ENCODE results near the gene STT3B.
"Not testable (repeated sequence)": the region's sequence is repeated elsewhere in the genome, so short reads cannot be mapped to it uniquely, and the experiment has no call there.

Gene STT3B

GRCh38 chr3:31580645-31581044, 47.9 kb downstream of the STT3B start:
- Histone ChIP-seq H3K27me3 (ENCODE audit: control insufficient read depth, insufficient read depth, low read length) (no peaks in the 10 kb centered on the region), H3K9ac (ENCODE audit: low read length) (no peak overlapping the region), H3K36me3 (ENCODE audit: control insufficient read depth, insufficient read depth, low read length) (no peaks in the 10 kb centered on the region), H3K9me3 (ENCODE audit: control insufficient read depth, low read length) (no peaks in the 10 kb centered on the region), H3K4me3 (ENCODE audit: low read length) (no peak overlapping the region), H3K4me1 (ENCODE audit: control insufficient read depth, insufficient read depth, low read length) (no peaks in the 10 kb centered on the region)

DNA sequence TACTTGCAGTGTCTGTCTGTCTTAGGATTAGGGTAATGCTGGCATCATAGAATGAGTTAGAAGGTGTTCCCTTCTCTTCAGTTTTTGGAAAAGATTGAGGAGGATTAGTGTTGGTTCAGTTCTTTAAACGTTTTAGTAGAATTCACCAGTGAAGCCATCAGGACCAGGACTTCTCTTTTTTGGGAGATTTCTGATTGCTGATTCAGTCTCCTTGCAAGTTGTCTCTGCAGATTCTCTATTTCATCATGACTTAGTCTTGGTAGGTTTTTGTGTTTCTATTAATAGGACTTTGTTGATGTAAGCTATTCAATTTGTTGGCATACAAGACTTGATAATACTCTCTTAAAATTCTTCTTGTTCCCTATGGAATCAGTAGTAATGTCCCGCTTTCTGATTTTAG, 48.9 kb downstream of the STT3B start:
- no peaks in the 10 kb centered on the region for H3K4me1 ChIP-seq (ENCODE audit: control insufficient read depth, insufficient read depth, low read length)
- no peaks in the 10 kb centered on the region for H3K27me3 ChIP-seq (ENCODE audit: control insufficient read depth, insufficient read depth, low read length)
- H3K36me3 ChIP-seq (ENCODE audit: control insufficient read depth, insufficient read depth, low read length) = no peaks in the 10 kb centered on the region
- no peak overlapping the region for H3K4me3 ChIP-seq (ENCODE audit: low read length)
- H3K9ac ChIP-seq (ENCODE audit: low read length) = no peak overlapping the region
- H3K9me3 ChIP-seq (ENCODE audit: control insufficient read depth, low read length) = no peaks in the 10 kb centered on the region

DNA sequence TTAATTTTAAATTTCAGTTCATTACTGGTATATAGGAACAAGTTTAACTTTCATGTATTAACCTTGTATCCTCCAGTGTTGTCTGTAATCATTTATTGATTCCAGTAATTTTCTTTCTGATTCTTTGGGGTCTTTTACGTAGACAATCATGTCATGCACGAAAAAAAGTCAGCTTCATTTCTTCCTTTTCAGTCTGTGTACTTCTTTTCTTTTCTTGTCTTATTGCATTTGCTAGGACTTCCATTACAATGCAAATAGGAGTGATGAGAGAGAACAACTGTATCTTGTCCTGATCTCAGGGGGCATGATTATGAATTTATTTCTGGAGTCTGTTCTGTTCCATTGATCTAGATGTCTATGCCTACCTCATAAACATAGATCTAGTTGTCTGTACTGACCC, 56.5 kb downstream of the STT3B start:
- Histone ChIP-seq H3K27me3 (ENCODE audit: control insufficient read depth, insufficient read depth, low read length) (no peaks in the 10 kb centered on the region), H3K9me3 (ENCODE audit: control insufficient read depth, low read length) (no peaks in the 10 kb centered on the region), H3K4me3 (ENCODE audit: low read length) (no peak overlapping the region), H3K4me1 (ENCODE audit: control insufficient read depth, insufficient read depth, low read length) (no peaks in the 10 kb centered on the region), H3K36me3 (ENCODE audit: control insufficient read depth, insufficient read depth, low read length) (no peaks in the 10 kb centered on the region), H3K9ac (ENCODE audit: low read length) (no peak overlapping the region)

- no peak overlapping the region for H3K9ac ChIP-seq (ENCODE audit: low read length)
- H3K4me1 ChIP-seq (ENCODE audit: control insufficient read depth, insufficient read depth, low read length) = no peaks in the 10 kb centered on the region
- no peaks in the 10 kb centered on the region for H3K27me3 ChIP-seq (ENCODE audit: control insufficient read depth, insufficient read depth, low read length)
- H3K9me3 ChIP-seq (ENCODE audit: control insufficient read depth, low read length) = no peaks in the 10 kb centered on the region
- no peak overlapping the region for H3K4me3 ChIP-seq (ENCODE audit: low read length)
- no peaks in the 10 kb centered on the region for H3K36me3 ChIP-seq (ENCODE audit: control insufficient read depth, insufficient read depth, low read length)
Measured at GRCh38 chr3:31590650-31591049, 57.9 kb downstream of the STT3B start.

DNA sequence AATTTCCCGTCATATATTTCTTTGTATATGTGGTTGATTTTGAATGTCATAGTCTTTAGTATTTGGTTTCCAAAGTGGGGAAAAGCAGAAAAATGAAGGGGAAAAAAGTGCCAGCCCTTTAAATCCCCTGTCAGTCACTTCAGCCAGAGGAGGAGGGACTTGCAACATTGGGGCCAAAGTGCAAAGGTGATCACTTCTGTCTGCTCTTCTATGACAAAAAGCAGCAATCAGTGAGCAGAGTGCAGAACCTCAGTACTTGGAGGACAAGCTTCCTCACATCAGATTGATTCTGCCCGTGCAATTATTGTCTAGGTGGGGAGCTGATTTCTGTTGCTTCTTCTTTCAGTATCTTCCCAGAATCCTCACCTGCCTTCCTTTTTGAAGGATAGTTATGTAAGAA, 60.0 kb downstream of the STT3B start:
- H3K4me1 ChIP-seq (ENCODE audit: control insufficient read depth, insufficient read depth, low read length) = no peaks in the 10 kb centered on the region
- no peaks in the 10 kb centered on the region for H3K9me3 ChIP-seq (ENCODE audit: control insufficient read depth, low read length)
- no peak overlapping the region for H3K9ac ChIP-seq (ENCODE audit: low read length)
- no peaks in the 10 kb centered on the region for H3K27me3 ChIP-seq (ENCODE audit: control insufficient read depth, insufficient read depth, low read length)
- H3K4me3 ChIP-seq (ENCODE audit: low read length) = no peak overlapping the region
- no peaks in the 10 kb centered on the region for H3K36me3 ChIP-seq (ENCODE audit: control insufficient read depth, insufficient read depth, low read length)

GRCh38 chr3:31596176-31596575, 63.5 kb downstream of the STT3B start:
- Histone ChIP-seq H3K9ac (ENCODE audit: low read length) (no peak overlapping the region), H3K27me3 (ENCODE audit: control insufficient read depth, insufficient read depth, low read length) (no peaks in the 10 kb centered on the region), H3K9me3 (ENCODE audit: control insufficient read depth, low read length) (no peaks in the 10 kb centered on the region), H3K4me3 (ENCODE audit: low read length) (no peak overlapping the region), H3K4me1 (ENCODE audit: control insufficient read depth, insufficient read depth, low read length) (no peaks in the 10 kb centered on the region), H3K36me3 (ENCODE audit: control insufficient read depth, insufficient read depth, low read length) (no peaks in the 10 kb centered on the region)

DNA sequence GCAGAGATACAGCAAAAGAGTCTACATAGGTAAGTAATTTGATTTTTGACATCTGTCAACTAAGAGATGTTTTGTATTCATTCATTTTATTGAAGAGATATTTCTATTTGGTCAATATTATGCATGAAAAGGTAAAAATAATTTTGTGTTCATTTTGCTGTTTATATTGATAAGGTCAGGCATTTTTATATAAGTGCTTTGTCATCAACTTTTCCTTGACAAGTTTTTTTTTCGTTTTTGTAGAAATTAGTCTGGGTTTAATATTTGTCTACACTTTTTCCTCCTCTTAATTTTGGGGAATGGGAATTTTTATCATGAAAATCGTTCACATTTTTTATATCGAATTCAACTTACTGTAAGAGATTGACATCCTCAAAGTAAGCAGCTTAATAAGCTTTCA, 67.7 kb downstream of the STT3B start:
- Histone ChIP-seq H3K9ac (ENCODE audit: low read length) (no peak overlapping the region), H3K27me3 (ENCODE audit: control insufficient read depth, insufficient read depth, low read length) (no peaks in the 10 kb centered on the region), H3K4me1 (ENCODE audit: control insufficient read depth, insufficient read depth, low read length) (no peaks in the 10 kb centered on the region), H3K9me3 (ENCODE audit: control insufficient read depth, low read length) (no peaks in the 10 kb centered on the region), H3K36me3 (ENCODE audit: control insufficient read depth, insufficient read depth, low read length) (no peaks in the 10 kb centered on the region), H3K4me3 (ENCODE audit: low read length) (no peak overlapping the region)

DNA sequence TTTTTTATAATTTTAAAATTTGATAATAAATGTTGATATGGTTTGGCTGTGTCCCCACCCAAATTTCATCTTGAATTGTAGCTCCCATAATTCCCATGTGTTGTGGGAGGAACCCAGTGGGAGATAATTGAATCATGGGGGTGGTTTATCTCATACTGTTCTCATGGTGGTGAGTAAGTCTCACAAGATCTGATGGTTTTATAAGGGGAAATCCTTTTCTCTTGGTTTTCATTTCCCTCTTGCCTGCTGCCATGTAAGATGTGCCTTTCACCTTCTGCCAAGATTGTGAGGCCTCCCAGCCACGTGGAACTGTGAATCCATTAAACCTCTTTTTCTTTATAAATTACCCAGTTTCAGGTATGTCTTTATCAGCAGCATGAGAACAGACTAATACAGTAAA, 72.6 kb downstream of the STT3B start:
- H3K4me1 ChIP-seq (ENCODE audit: control insufficient read depth, insufficient read depth, low read length); H3K9me3 ChIP-seq (ENCODE audit: control insufficient read depth, low read length); H3K27me3 ChIP-seq (ENCODE audit: control insufficient read depth, insufficient read depth, low read length); H3K36me3 ChIP-seq (ENCODE audit: control insufficient read depth, insufficient read depth, low read length); H3K9ac ChIP-seq (ENCODE audit: low read length); H3K4me3 ChIP-seq (ENCODE audit: low read length): not testable (repeated sequence)

- H3K4me3 ChIP-seq (ENCODE audit: low read length) = no peak overlapping the region
- no peak overlapping the region for H3K9ac ChIP-seq (ENCODE audit: low read length)
- no peaks in the 10 kb centered on the region for H3K27me3 ChIP-seq (ENCODE audit: control insufficient read depth, insufficient read depth, low read length)
- H3K4me1 ChIP-seq (ENCODE audit: control insufficient read depth, insufficient read depth, low read length) = no peaks in the 10 kb centered on the region
- no peaks in the 10 kb centered on the region for H3K9me3 ChIP-seq (ENCODE audit: control insufficient read depth, low read length)
- no peaks in the 10 kb centered on the region for H3K36me3 ChIP-seq (ENCODE audit: control insufficient read depth, insufficient read depth, low read length)
Measured at GRCh38 chr3:31606453-31606852, 73.7 kb downstream of the STT3B start.

DNA sequence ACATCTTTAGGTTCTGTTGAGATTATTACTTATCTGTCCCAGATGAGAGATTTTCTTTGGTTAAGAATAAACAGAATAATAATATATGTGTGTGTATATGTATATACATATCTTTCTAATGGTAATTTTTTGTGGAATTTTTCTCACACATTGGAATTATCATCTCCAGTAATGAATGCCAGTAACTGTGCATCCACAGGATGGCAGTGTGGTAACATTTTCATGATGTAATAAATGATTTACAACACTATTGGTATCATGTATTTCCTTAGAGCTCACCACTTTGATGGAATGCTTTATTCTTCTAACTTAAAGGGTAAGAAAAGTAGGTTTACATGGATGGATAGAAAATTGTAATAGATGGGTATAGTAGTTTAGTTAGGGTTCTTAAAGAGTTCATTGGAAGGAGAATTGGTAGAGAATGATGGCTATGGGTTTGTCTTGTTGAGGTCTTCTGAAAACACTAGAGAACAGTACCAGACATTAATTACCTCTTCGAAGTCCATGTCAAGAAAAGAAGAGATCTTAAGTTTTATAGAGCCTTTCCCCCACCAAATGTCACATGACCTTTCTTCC, 78.1 kb downstream of the STT3B start:
- H3K9me3 ChIP-seq (ENCODE audit: control insufficient read depth, low read length) = no peaks in the 10 kb centered on the region
- H3K9ac ChIP-seq (ENCODE audit: low read length) = no peak overlapping the region
- H3K4me3 ChIP-seq (ENCODE audit: low read length) = no peak overlapping the region
- no peaks in the 10 kb centered on the region for H3K36me3 ChIP-seq (ENCODE audit: control insufficient read depth, insufficient read depth, low read length)
- H3K4me1 ChIP-seq (ENCODE audit: control insufficient read depth, insufficient read depth, low read length) = peaks cover 6% of the 10 kb centered on the region
- H3K27me3 ChIP-seq (ENCODE audit: control insufficient read depth, insufficient read depth, low read length) = no peaks in the 10 kb centered on the region

- no peak overlapping the region for H3K9ac ChIP-seq (ENCODE audit: low read length)
- H3K4me3 ChIP-seq (ENCODE audit: low read length) = no peak overlapping the region
- H3K4me1 ChIP-seq (ENCODE audit: control insufficient read depth, insufficient read depth, low read length) = peaks cover 6% of the 10 kb centered on the region
- no peaks in the 10 kb centered on the region for H3K27me3 ChIP-seq (ENCODE audit: control insufficient read depth, insufficient read depth, low read length)
- H3K36me3 ChIP-seq (ENCODE audit: control insufficient read depth, insufficient read depth, low read length) = no peaks in the 10 kb centered on the region
- no peaks in the 10 kb centered on the region for H3K9me3 ChIP-seq (ENCODE audit: control insufficient read depth, low read length)
Measured at GRCh38 chr3:31613177-31613576, 80.5 kb downstream of the STT3B start.

GRCh38 chr3:31613654-31614053, 80.9 kb downstream of the STT3B start:
- Histone ChIP-seq H3K4me3 (ENCODE audit: low read length) (no peak overlapping the region), H3K9me3 (ENCODE audit: control insufficient read depth, low read length) (no peaks in the 10 kb centered on the region), H3K27me3 (ENCODE audit: control insufficient read depth, insufficient read depth, low read length) (no peaks in the 10 kb centered on the region), H3K4me1 (ENCODE audit: control insufficient read depth, insufficient read depth, low read length) (peaks cover 6% of the 10 kb centered on the region), H3K36me3 (ENCODE audit: control insufficient read depth, insufficient read depth, low read length) (no peaks in the 10 kb centered on the region), H3K9ac (ENCODE audit: low read length) (no peak overlapping the region)

All from mucosa of stomach (tissue), 1 donor.